HepG2 (cell line): ENCODE results near the gene SLC22A4. TPM values are rescaled to one million over a fixed set of nuclear protein-coding genes. Genes with fewer than 3 reads are reported as not detected.

Experiments
- ATAC-seq: fragments of 200-7000 bp; cut with Tn5 transposase; 3 replicates; pipeline ENCODE4 v1.9.1; 2020; ENCODE audit warnings: mild to moderate bottlenecking, moderate library complexity
- BruUV-seq: library from RNA; stranded (reverse); fragments of 400-500 nt; replicated peaks from 2 replicates; lab custom pipeline; 2021; lab: Mats Ljungman, UMichigan
- CTCF ChIA-PET: fragments of 300-600 bp; formaldehyde crosslinking; extraction: SDS; loops from one replicate; lab custom pipeline; 2021; ENCODE audit warnings: low total read pairs, inconsistent platforms, low intra/inter-chr PET ratio; lab: Yijun Ruan, JAX
- POLR2A ChIA-PET: fragments of 350-600 bp; sonication (Branson Sonifier 250); formaldehyde crosslinking; loops from one replicate; lab custom pipeline; 2020; ENCODE audit warnings: antibody characterized with exemption, inconsistent platforms; lab: Yijun Ruan, JAX
- DNase-seq: peaks from one replicate; pipeline ENCODE4 v3.0.0-alpha.2; 2015; ENCODE audit warnings: low spot score
- FAIRE-seq: peaks from 3 replicates; lab custom pipeline; 2011; peaks lifted over from hg19 to GRCh38; lab: Jason Lieb, UNC
- H2AFZ ChIP-seq: one replicate; pipeline ENCODE4 v1.6.1; 2011; ENCODE audit warnings: low read length, inconsistent platforms
- H3K27ac ChIP-seq: fragments of 300-600 bp; 3 replicates; pipeline ENCODE4 v1.8.0; 2011; ENCODE audit warnings: mixed run types, mild to moderate bottlenecking, mixed read lengths, low read length, inconsistent platforms; ENCODE audit not compliant: insufficient read depth; ENCODE audit errors: extremely low read length
- H3K27me3 ChIP-seq, 2 experiments: fragments of 200-600 bp in 1 of 2; 2 replicates in 1 of 2; 3 replicates in 1 of 2; pipeline versions ENCODE4 v1.6.0 to v1.8.0; 2011; ENCODE audit warnings: low read length in 2 of 2, mild to moderate bottlenecking in 2 of 2, moderate library complexity in 2 of 2, inconsistent platforms in 1 of 2; ENCODE audit not compliant: insufficient read depth in 2 of 2, control insufficient read depth in 1 of 2
- H3K36me3 ChIP-seq, 2 experiments: fragments of 200-600 bp in 1 of 2; replicated peaks in 1 of 2; 2 replicates in 1 of 2; 3 replicates in 1 of 2; pipeline versions ENCODE4 v1.5.1 to v1.8.0; 2011; ENCODE audit warnings: low read length in 2 of 2, inconsistent platforms in 1 of 2; ENCODE audit not compliant: insufficient read depth in 2 of 2, control insufficient read depth in 1 of 2
- H3K4me1 ChIP-seq: 2 replicates; pipeline ENCODE4 v1.5.1; 2012; ENCODE audit warnings: low read length, inconsistent platforms; ENCODE audit not compliant: insufficient read depth
- H3K4me2 ChIP-seq: 2 replicates; pipeline ENCODE4 v1.6.0; 2011; ENCODE audit warnings: low read depth, low read length, inconsistent platforms
- H3K4me3 ChIP-seq, 3 experiments: fragments of 200-600 bp in 1 of 3; sonication (generic), shearing (Covaris generic) in 1 of 3; replicated peaks in 1 of 3; 2 replicates each; pipeline ENCODE4 v1.5.1; 2011 to 2016; ENCODE audit warnings: low read length in 3 of 3, inconsistent platforms in 2 of 3, low read depth in 2 of 3, mild to moderate bottlenecking in 2 of 3, control low read depth in 1 of 3, mixed read lengths in 1 of 3; ENCODE audit not compliant: insufficient read depth in 1 of 3
- H3K79me2 ChIP-seq: one replicate; pipeline ENCODE4 v1.6.1; 2011; ENCODE audit warnings: low read length, inconsistent platforms; ENCODE audit not compliant: insufficient read depth
- H3K9ac ChIP-seq: 2 replicates; pipeline ENCODE4 v1.6.0; 2011; ENCODE audit warnings: mild to moderate bottlenecking, low read depth, low read length, inconsistent platforms; ENCODE audit not compliant: insufficient read depth
- H3K9me3 ChIP-seq: 2 replicates; pipeline ENCODE4 v1.5.1; 2012; ENCODE audit warnings: mild to moderate bottlenecking, low read length
- H4K20me1 ChIP-seq: 2 replicates; pipeline ENCODE4 v1.6.0; 2011; ENCODE audit warnings: inconsistent platforms, mild to moderate bottlenecking, low read length, moderate library complexity; ENCODE audit not compliant: insufficient read depth
- WGBS: methylation state at CpG from one replicate; pipeline ENCODE4 v1.1.6; 2017; ENCODE audit warnings: low lambda C conversion rate; 5-methylcytosine and 5-hydroxymethylcytosine counted together
- in situ Hi-C: cut with HindIII; loops from 2 replicates; pipeline ENCODE4 v1.10.0; 2017; ENCODE audit warnings: low pct_unique_long_range_greater_than_20kb; ENCODE audit not compliant: extremely low pct_ligation_motif_present
- intact Hi-C: fragments of 100-400 bp; cut with micrococcal nuclease; formaldehyde crosslinking; loops from one replicate; pipeline ENCODE4 v1.10.0; 2022; ENCODE audit not compliant: unreplicated experiment
- polyA plus RNA-seq, 8 experiments: library from polyadenylated mRNA; depleted of rRNA in 3 of 8; stranded (reverse) in 7 of 8; unstranded in 1 of 8; fragments of >200 nt; fragmentation: Illumina TruSeq in 4 of 8; extraction: Trizol in 4 of 8; gene quantifications; 2 replicates each; pipeline versions ENCODE4 v1.2.1 to v1.2.3, GENCODE V29; 2011 to 2016; ENCODE audit warnings: low read depth in 4 of 8, missing spikeins in 1 of 8, mixed read lengths in 1 of 8; ENCODE audit not compliant: insufficient read depth in 1 of 8
- total RNA-seq, 5 experiments: library from RNA; depleted of rRNA; stranded (reverse); fragments of >200 nt; fragmentation: Illumina TruSeq; extraction: Trizol; gene quantifications; 2 replicates each; pipeline ENCODE4 v1.2.3, GENCODE V29; 2016; ENCODE audit warnings: low read depth in 1 of 5
- TF ChIP-seq, protein P1 (sequence below): sonication (generic); formaldehyde crosslinking; IDR thresholded peaks from 2 replicates; pipeline ENCODE4 v1.4.0; 2020; ENCODE audit warnings: missing genetic modification reagents

The SLC22A4 gene
- total and polyA plus RNA-seq, 2 of the 13 experiments (the other 11 are each of a cell fraction or from before 2014, with no cell fraction given) = 0.33 to 0.62 TPM

- no peak overlapping the region for H2AFZ ChIP-seq
- DNase-seq (no peak), FAIRE-seq (no peak), ATAC-seq (no peak)
- POLR2A ChIA-PET = no interaction called here
- H3K9ac ChIP-seq = no peak overlapping the region
- no peak overlapping the region for H3K4me2 ChIP-seq
- TF ChIP-seq, protein P1, sequence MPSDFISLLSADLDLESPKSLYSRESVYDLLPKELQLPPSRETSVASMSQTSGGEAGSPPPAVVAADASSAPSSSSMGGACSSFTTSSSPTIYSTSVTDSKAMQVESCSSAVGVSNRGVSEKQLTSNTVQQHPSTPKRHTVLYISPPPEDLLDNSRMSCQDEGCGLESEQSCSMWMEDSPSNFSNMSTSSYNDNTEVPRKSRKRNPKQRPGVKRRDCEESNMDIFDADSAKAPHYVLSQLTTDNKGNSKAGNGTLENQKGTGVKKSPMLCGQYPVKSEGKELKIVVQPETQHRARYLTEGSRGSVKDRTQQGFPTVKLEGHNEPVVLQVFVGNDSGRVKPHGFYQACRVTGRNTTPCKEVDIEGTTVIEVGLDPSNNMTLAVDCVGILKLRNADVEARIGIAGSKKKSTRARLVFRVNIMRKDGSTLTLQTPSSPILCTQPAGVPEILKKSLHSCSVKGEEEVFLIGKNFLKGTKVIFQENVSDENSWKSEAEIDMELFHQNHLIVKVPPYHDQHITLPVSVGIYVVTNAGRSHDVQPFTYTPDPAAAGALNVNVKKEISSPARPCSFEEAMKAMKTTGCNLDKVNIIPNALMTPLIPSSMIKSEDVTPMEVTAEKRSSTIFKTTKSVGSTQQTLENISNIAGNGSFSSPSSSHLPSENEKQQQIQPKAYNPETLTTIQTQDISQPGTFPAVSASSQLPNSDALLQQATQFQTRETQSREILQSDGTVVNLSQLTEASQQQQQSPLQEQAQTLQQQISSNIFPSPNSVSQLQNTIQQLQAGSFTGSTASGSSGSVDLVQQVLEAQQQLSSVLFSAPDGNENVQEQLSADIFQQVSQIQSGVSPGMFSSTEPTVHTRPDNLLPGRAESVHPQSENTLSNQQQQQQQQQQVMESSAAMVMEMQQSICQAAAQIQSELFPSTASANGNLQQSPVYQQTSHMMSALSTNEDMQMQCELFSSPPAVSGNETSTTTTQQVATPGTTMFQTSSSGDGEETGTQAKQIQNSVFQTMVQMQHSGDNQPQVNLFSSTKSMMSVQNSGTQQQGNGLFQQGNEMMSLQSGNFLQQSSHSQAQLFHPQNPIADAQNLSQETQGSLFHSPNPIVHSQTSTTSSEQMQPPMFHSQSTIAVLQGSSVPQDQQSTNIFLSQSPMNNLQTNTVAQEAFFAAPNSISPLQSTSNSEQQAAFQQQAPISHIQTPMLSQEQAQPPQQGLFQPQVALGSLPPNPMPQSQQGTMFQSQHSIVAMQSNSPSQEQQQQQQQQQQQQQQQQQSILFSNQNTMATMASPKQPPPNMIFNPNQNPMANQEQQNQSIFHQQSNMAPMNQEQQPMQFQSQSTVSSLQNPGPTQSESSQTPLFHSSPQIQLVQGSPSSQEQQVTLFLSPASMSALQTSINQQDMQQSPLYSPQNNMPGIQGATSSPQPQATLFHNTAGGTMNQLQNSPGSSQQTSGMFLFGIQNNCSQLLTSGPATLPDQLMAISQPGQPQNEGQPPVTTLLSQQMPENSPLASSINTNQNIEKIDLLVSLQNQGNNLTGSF (CRISPR knock-in tag) = no peak
- no peaks in the 10 kb centered on the region for H3K79me2 ChIP-seq
- H3K4me3 ChIP-seq = no peak overlapping the region
- H4K20me1 ChIP-seq = no peaks in the 10 kb centered on the region; the same call in 1 of the 2 replicates
- CTCF ChIA-PET = no interaction called here
- intact Hi-C loops = no loop called here
- in situ Hi-C loops = no loop called here
- BruUV-seq = no TSS peak
- no peak overlapping the region for H3K27ac ChIP-seq
- H3K36me3 ChIP-seq = no peaks in the 10 kb centered on the region
- H3K9me3 ChIP-seq = no peaks in the 10 kb centered on the region
- H3K4me1 ChIP-seq = peaks cover 10% of the 10 kb centered on the region
- 29% methylated on average over 5 of the region's 8 CpGs for WGBS
- H3K27me3 ChIP-seq = peaks cover 9 to 25% of the 10 kb centered on the region in 2 experiments
Observed at GRCh38 chr5:132253452-132254320, 40.5 kb upstream of the SLC22A4 start.
